HTERT RPE-1 (cell line): ENCODE data around the gene MUC7.
"Not testable (repeated sequence)": the region's sequence is repeated elsewhere in the genome, so short reads cannot be mapped to it uniquely, and the experiment has no call there.

ENCODE experiments used
- in situ Hi-C: fragments of 300-500 bp; cut with MboI; formaldehyde crosslinking; loops from 4 replicates; pipeline ENCODE4 v1.14.3; 2020; ENCODE audit warnings: low sequenced_read_pairs

MUC7 gene

GRCh38 chr4:70471897-70472296 lies at the start of gene MUC7:
Gene MUC7 (plus strand): TSS chr4:70472197. CDS start chr4:70474022, 1,825 bp downstream.
- in situ Hi-C loops = no loop called here

GRCh38 chr4:70425306-70425705 lies 46.7 kb upstream of the MUC7 start:
- in situ Hi-C loops = no loop called here

- in situ Hi-C loops = no loop called here
These were observed 45.2 kb upstream of the MUC7 start for GRCh38 chr4:70426789-70427188.

GRCh38 chr4:70437197-70437596 lies 34.8 kb upstream of the MUC7 start:
- in situ Hi-C loops = no loop called here

- in situ Hi-C loops = no loop called here
These were observed 29.5 kb upstream of the MUC7 start for GRCh38 chr4:70442474-70442873.

- in situ Hi-C loops = no loop called here
These were observed 28.7 kb upstream of the MUC7 start for GRCh38 chr4:70443329-70443728.

- in situ Hi-C loops = no loop called here
These were observed 22.8 kb upstream of the MUC7 start for GRCh38 chr4:70449220-70449619.

GRCh38 chr4:70452946-70453345 lies 19.1 kb upstream of the MUC7 start:
- in situ Hi-C loops = no loop called here

- in situ Hi-C loops = no loop called here
These were observed 8.7 kb upstream of the MUC7 start for GRCh38 chr4:70463335-70463734.

- in situ Hi-C loops = no loop called here
These were observed 1.7 kb downstream of the MUC7 start for GRCh38 chr4:70473679-70474078.

GRCh38 chr4:70488748-70489147 lies 16.8 kb downstream of the MUC7 start:
- in situ Hi-C loops = no loop called here

GRCh38 chr4:70496231-70496630 lies 24.2 kb downstream of the MUC7 start:
- in situ Hi-C loops = no loop called here

GRCh38 chr4:70501838-70502237 lies 29.8 kb downstream of the MUC7 start:
- in situ Hi-C loops = not testable (repeated sequence)

GRCh38 chr4:70504733-70505132 lies 32.7 kb downstream of the MUC7 start:
- in situ Hi-C loops = no loop called here

GRCh38 chr4:70505151-70505748 lies 33.3 kb downstream of the MUC7 start:
- in situ Hi-C loops = no loop called here

- in situ Hi-C loops = no loop called here
These were observed 36.8 kb downstream of the MUC7 start for GRCh38 chr4:70508801-70509200.

GRCh38 chr4:70511365-70511764 lies 39.4 kb downstream of the MUC7 start:
- in situ Hi-C loops = no loop called here

- in situ Hi-C loops = no loop called here
These were observed 43.6 kb downstream of the MUC7 start for GRCh38 chr4:70515367-70516250.

- in situ Hi-C loops = no loop called here
These were observed 46.3 kb downstream of the MUC7 start, which contains the start of gene AMTN for GRCh38 chr4:70518269-70518668. Gene AMTN (plus strand): TSS chr4:70518569. CDS start chr4:70518778, 209 bp downstream.

GRCh38 chr4:70518716-70519115 lies 46.7 kb downstream of the MUC7 start:
- in situ Hi-C loops = no loop called here

GRCh38 chr4:70522626-70523025 lies 50.6 kb downstream of the MUC7 start:
- in situ Hi-C loops = no loop called here

GRCh38 chr4:70530997-70531396 lies 59.0 kb downstream of the MUC7 start:
- in situ Hi-C loops = no loop called here
